ENCODE data around the gene SZRD1. TPM values are rescaled to one million over a fixed set of nuclear protein-coding genes. Genes with fewer than 3 reads are reported as not detected.
A peak's percentile ranks its signal among the peaks of the same experiment; 100 is the strongest.

The SZRD1 gene
- total RNA-seq, 1 donor from 2014 or later = 198 TPM

DNA sequence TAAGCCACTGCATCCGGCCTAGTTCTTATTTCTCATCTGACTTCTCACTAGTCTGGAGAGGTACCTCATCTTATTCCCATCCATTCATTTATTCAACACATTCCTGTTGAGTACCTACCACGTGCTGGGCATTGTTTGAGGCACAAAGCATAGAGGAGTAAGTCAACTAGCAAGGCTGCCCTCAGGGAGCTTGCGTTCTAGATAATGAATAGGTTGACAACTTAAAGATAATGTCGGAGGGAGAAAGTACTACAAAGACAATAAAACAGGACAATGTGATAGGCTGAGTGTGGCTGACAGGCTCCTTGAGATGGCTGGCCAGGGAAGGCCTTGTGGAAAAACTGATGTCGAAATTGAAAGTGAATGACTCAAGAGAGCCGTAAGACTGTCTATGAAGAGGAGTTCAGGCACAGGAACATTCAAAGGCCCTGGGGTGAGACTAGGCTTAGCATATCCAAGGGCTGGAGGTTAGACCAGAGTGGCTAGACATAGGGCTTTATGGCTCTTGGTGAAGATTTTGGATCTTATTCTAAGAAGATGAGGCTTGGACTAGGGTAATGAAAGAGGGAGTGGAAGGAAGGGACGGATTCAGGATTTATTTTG, 51.9 kb downstream of the SZRD1 start:
- Mint-ChIP-seq H3K27ac (peak overlapping the region; percentile 72), H3K9me3 (no peaks in the 10 kb centered on the region), H3K27me3 (ENCODE audit: low read depth) (no peaks in the 10 kb centered on the region), H3K36me3 (ENCODE audit: low read depth) (no peaks in the 10 kb centered on the region), H3K4me3 (ENCODE audit: low read depth) (peak overlapping the region; percentile 7), H3K4me1 (ENCODE audit: low read depth) (peaks cover 31% of the 10 kb centered on the region)
- intact Hi-C loops (cut with micrococcal nuclease) = no loop called here
- DNase-seq (ENCODE audit: low spot score) = no peak

DNA sequence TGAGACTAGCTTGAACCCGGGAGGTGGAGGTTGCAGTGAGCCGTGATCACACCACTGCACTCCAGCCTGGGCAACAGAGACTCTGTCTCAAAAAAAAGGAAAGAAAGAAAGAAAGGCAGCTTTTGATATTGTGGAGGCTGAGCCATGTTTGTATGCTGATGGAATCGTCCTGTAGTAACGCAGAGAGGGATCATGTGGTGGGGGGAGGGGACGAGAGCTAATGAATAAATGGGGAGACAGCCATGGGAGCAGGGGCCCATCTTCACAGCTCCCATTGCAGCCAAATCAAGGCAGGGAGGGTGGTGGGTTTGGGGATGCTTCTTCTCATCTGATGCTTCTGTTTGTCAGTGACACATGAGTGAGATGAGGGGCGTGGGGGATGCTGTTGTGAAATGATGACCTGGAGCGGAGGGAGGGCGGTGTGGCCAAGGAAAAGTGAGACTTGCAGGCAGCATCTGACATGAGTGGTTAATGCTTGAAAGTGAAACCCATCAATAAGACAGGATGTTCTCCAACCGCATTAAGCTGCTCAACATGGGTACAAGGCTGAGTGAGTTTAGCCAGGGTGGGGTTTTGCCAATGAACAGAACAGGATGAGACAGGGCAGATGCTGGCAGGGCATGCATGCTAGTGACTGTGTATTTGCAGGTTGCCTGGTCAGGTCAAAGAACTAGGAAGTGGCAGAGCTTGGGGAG, 53.5 kb downstream of the SZRD1 start:
- Mint-ChIP-seq H3K4me1 (ENCODE audit: low read depth) (peaks cover 31% of the 10 kb centered on the region), H3K27me3 (ENCODE audit: low read depth) (no peaks in the 10 kb centered on the region), H3K4me3 (ENCODE audit: low read depth) (peak overlapping the region; percentile 35), H3K27ac (peak overlapping the region; percentile 64), H3K36me3 (ENCODE audit: low read depth) (no peaks in the 10 kb centered on the region), H3K9me3 (no peaks in the 10 kb centered on the region)
- DNase-seq (ENCODE audit: low spot score) = peak; percentile 70
- intact Hi-C loops (cut with micrococcal nuclease) = no loop called here

DNA sequence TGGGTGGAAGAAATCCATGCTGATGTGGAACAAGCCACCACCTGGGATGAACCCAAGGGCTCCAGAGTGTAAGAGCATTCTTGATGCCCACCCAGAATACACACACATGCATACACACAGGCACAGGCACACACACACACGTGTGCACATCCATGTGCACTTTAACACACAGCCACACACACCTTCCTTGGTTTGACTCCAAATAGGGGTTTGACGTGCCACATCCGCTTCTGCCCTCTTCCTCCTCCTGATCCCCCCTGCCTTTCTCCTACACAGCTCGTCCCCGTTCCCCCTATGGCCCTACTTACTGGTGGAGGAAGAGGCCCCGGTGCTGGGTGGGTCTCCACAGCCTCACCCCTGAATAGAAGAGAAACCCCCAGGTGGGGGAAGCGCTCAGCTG, 54.2 kb downstream of the SZRD1 start:
- intact Hi-C loops (cut with micrococcal nuclease) = no loop called here
- Mint-ChIP-seq H3K4me3 (ENCODE audit: low read depth) (peak overlapping the region; percentile 35), H3K4me1 (ENCODE audit: low read depth) (peaks cover 31% of the 10 kb centered on the region), H3K9me3 (no peaks in the 10 kb centered on the region), H3K27me3 (ENCODE audit: low read depth) (no peaks in the 10 kb centered on the region), H3K27ac (peak overlapping the region; percentile 64), H3K36me3 (ENCODE audit: low read depth) (no peaks in the 10 kb centered on the region)
- DNase-seq (ENCODE audit: low spot score) = no peak

DNA sequence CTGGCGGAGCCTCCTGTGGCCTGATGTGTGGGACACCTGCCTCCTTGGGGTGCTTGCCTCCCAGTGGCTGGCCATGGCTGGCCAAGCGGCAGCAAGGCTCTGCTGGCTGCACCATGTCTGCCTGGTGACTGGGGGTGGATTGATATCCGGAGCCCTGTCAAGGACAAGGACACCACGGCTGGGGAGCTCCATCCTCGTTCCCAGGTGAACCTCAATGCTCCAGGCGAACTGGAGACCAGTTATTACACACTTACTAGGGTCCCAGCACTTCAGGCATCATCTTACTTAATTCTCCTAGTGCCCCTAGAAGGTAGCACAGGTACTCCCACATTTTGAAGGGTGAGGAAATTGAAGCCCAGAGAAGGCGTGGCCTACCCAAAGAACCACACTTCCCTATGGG, 55.0 kb downstream of the SZRD1 start:
- Mint-ChIP-seq H3K27ac (no peak overlapping the region), H3K9me3 (no peaks in the 10 kb centered on the region), H3K27me3 (ENCODE audit: low read depth) (no peaks in the 10 kb centered on the region), H3K4me3 (ENCODE audit: low read depth) (no peak overlapping the region), H3K4me1 (ENCODE audit: low read depth) (peaks cover 31% of the 10 kb centered on the region), H3K36me3 (ENCODE audit: low read depth) (no peaks in the 10 kb centered on the region)
- intact Hi-C loops (cut with micrococcal nuclease) = no loop called here
- DNase-seq (ENCODE audit: low spot score) = no peak

DNA sequence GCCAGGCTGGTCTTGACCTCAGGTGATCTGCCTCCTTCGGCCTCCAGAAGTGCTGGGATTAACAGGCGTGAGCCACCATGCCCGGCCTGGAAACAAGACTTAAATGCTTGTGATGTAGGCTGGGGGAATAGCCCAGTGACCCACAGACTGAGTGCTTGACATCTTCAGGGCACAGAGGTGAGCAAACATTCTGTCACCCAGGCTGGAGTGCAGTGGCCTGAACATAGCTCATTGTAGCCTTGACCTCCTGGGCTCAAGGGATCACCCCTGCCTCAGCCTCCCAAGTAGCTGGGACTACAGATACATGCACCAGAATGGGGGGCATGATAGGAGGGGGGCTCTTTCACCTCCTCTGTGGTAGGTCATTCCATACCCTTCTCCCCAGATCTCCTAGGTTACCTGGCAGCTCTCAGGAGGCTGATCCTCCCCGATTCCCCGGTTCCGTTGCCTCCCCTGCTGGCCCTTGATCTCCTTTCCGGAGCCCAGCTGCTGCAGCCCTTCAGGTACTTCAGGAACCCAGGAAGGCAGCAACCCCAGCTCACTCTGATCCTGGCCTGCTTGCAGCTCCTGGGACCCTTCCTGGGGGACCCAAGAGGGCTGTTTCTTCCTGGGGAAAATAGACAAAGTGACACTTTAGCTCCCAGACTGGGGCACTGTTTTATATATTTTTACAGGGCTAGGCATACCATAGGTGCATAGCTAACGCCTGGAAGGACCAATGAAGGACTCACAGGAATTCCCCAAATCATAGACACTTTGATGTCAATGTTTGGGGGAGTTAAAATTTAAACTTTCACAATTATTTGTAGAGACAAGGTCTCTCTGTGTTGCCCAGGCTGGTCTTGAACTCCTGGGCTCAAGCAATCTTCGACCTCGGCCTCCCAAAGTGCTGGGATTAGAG, 58.3 kb downstream of the SZRD1 start:
- H3K4me3 Mint-ChIP-seq (ENCODE audit: low read depth) = no peak overlapping the region
- H3K4me1 Mint-ChIP-seq (ENCODE audit: low read depth) = peaks cover 13% of the 10 kb centered on the region
- no peaks in the 10 kb centered on the region for H3K36me3 Mint-ChIP-seq (ENCODE audit: low read depth)
- no peaks in the 10 kb centered on the region for H3K27me3 Mint-ChIP-seq (ENCODE audit: low read depth)
- no peak for DNase-seq (ENCODE audit: low spot score)
- intact Hi-C loops (cut with micrococcal nuclease) = no loop called here
- no peaks in the 10 kb centered on the region for H3K9me3 Mint-ChIP-seq
- H3K27ac Mint-ChIP-seq = no peak overlapping the region

DNA sequence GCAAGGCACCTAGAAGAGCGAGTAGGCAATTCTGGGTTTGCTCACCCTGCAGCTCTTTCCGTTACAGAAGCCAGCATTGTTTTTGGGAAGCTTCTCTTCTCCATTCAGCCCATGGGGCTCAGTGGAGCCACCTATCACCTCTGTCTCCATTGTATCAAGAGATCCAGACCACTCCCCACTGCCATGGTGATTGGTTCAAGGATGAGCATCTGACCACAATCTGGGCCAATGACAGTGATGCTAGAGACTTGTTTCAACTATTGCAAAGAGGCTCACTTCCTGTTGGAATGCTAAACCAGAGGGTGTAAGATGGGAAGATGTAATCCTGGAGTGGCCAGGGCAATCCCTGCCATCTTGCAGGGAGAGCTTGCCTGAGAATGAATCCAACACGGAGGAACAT, 63.6 kb downstream of the SZRD1 start:
- no peaks in the 10 kb centered on the region for H3K9me3 Mint-ChIP-seq
- H3K27me3 Mint-ChIP-seq (ENCODE audit: low read depth) = peaks cover 5% of the 10 kb centered on the region
- H3K4me3 Mint-ChIP-seq (ENCODE audit: low read depth) = no peak overlapping the region
- DNase-seq (ENCODE audit: low spot score) = no peak
- intact Hi-C loops (cut with micrococcal nuclease) = no loop called here
- H3K4me1 Mint-ChIP-seq (ENCODE audit: low read depth) = peaks cover 2% of the 10 kb centered on the region
- H3K27ac Mint-ChIP-seq = no peak overlapping the region
- H3K36me3 Mint-ChIP-seq (ENCODE audit: low read depth) = no peaks in the 10 kb centered on the region

DNA sequence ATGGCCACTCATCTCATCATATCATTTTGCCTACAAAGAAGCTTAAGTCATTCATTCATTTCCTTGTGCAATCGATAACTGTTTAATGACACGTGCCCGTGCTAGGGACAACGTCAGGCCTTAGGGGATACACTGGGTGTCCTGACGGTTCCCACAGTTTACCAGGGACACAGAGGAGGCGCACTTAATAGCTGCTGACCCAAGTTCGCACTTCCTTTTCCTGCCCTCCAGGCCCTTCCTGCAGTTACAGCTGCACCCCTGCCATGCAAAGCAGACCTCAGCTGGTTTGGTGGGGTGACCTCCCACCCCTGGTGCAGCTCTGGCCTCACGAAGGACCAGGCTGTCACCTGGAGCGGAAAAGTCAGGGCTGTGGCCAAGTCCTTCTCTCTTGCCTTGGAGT, 66.0 kb downstream of the SZRD1 start:
- H3K9me3 Mint-ChIP-seq = no peaks in the 10 kb centered on the region
- no peak overlapping the region for H3K27ac Mint-ChIP-seq
- intact Hi-C loops (cut with micrococcal nuclease) = no loop called here
- H3K27me3 Mint-ChIP-seq (ENCODE audit: low read depth) = peaks cover 5% of the 10 kb centered on the region
- peaks cover 2% of the 10 kb centered on the region for H3K4me1 Mint-ChIP-seq (ENCODE audit: low read depth)
- DNase-seq (ENCODE audit: low spot score) = no peak
- no peaks in the 10 kb centered on the region for H3K36me3 Mint-ChIP-seq (ENCODE audit: low read depth)
- no peak overlapping the region for H3K4me3 Mint-ChIP-seq (ENCODE audit: low read depth)

DNA sequence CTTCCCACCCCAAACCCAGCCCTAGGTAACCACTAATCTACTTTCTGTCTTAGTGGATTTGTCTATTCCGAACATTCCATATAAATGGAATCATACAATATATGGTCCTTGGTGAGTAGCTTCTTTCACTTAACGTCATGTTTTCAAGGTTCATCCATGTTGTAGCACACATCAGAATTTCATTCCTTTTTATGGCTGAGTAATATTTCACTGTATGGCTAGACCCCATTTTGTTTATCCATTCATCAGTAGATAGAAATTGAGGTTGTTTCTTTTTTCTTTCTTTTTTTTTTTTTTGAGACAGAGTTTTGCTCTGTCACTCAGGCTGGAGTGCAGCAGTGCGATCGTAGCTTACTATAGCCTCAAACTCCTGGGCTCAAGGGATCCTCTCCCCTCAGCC, 67.0 kb downstream of the SZRD1 start:
- no peaks in the 10 kb centered on the region for H3K36me3 Mint-ChIP-seq (ENCODE audit: low read depth)
- DNase-seq (ENCODE audit: low spot score) = no peak
- H3K27ac Mint-ChIP-seq = no peak overlapping the region
- H3K4me3 Mint-ChIP-seq (ENCODE audit: low read depth) = no peak overlapping the region
- peaks cover 5% of the 10 kb centered on the region for H3K27me3 Mint-ChIP-seq (ENCODE audit: low read depth)
- H3K9me3 Mint-ChIP-seq = no peaks in the 10 kb centered on the region
- intact Hi-C loops (cut with micrococcal nuclease) = no loop called here
- peaks cover 2% of the 10 kb centered on the region for H3K4me1 Mint-ChIP-seq (ENCODE audit: low read depth)

DNA sequence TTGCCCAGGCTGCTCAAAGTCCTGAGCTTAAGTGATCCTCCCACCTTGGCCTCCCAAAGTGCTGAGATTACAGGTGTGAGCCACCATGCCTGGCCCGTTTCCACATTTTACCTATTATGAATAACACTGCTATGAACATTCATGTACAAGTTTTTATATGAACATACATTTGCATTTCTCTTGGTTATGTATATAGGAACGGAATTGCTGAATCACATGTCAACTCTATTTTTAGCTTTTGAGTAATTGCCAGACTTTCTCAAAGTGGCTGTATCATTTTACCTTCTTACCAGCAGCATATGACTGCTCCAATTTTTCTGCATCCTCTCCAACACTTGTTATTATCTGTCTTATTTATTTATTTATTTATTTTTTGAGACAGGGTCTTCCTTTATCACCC, 67.5 kb downstream of the SZRD1 start:
- no peak for DNase-seq (ENCODE audit: low spot score)
- intact Hi-C loops (cut with micrococcal nuclease) = no loop called here
- H3K4me3 Mint-ChIP-seq (ENCODE audit: low read depth) = no peak overlapping the region
- H3K27me3 Mint-ChIP-seq (ENCODE audit: low read depth) = peaks cover 5% of the 10 kb centered on the region
- H3K9me3 Mint-ChIP-seq = no peaks in the 10 kb centered on the region
- peaks cover 2% of the 10 kb centered on the region for H3K4me1 Mint-ChIP-seq (ENCODE audit: low read depth)
- no peaks in the 10 kb centered on the region for H3K36me3 Mint-ChIP-seq (ENCODE audit: low read depth)
- no peak overlapping the region for H3K27ac Mint-ChIP-seq

DNA sequence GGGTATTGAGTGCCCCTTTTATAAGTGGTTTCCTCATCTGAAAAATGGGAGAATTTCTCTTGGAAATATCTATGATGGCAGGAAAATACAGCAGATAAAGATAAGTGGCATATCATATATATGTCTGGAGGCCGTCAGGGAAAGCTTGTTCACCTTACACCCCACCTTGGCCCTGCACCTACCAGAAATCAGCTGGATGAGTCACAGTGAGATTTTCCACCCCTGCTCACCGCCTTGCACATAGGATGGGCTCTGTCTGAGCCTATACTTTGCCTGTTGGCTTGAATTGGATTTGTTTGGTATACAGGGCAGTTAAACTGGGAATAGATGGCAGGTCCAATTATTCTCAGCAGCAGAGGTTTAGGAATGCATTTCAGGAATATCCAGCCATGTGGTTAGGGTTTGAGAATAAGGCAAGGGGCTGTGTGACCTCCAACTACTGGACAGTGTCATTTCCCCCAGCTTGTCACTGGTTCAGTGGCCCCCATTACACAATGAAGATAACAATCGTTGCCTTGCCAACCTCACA, 70.0 kb downstream of the SZRD1 start, which contains the start of gene SPATA21:
Gene SPATA21, minus strand, starts transcription at position 479 of the 529 bp plus-strand sequence. CDS start 6,053 bp downstream, outside the sequence.
- Mint-ChIP-seq H3K27ac (no peak within 1 kb of the TSS), H3K27me3 (ENCODE audit: low read depth) (peaks cover 5% of the 10 kb centered on the region), H3K4me1 (ENCODE audit: low read depth) (peaks cover 9% of the 10 kb centered on the region), H3K4me3 (ENCODE audit: low read depth) (no peak within 1 kb of the TSS), H3K9me3 (no peaks in the 10 kb centered on the region), H3K36me3 (ENCODE audit: low read depth) (peaks cover 7% of the 10 kb centered on the region)
- no peak for DNase-seq (ENCODE audit: low spot score)
- intact Hi-C loops (cut with micrococcal nuclease) = no loop called here

DNA sequence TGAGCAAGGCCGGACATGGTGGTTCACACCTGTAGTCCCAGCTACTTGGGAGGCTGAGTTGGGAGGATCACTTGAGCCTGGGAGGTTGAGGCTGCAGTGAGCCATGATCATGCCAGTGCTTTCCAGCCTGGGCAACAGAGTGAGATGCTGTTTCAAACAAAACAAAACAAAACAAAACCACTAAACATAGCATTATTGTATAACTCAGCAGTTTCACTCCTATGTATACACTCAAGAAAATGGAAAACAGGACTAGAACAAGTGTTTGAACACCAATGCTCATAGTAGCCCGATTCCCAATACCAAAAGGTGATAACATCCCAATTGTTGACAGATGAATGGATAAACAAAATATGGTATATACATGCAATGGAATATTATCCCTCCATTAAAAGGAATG, 71.5 kb downstream of the SZRD1 start:
- peaks cover 14% of the 10 kb centered on the region for H3K36me3 Mint-ChIP-seq (ENCODE audit: low read depth)
- peaks cover 19% of the 10 kb centered on the region for H3K4me1 Mint-ChIP-seq (ENCODE audit: low read depth)
- H3K4me3 Mint-ChIP-seq (ENCODE audit: low read depth) = no peak overlapping the region
- intact Hi-C loops (cut with micrococcal nuclease) = no loop called here
- no peaks in the 10 kb centered on the region for H3K27me3 Mint-ChIP-seq (ENCODE audit: low read depth)
- H3K27ac Mint-ChIP-seq = no peak overlapping the region
- DNase-seq (ENCODE audit: low spot score) = no peak
- H3K9me3 Mint-ChIP-seq = no peaks in the 10 kb centered on the region

DNA sequence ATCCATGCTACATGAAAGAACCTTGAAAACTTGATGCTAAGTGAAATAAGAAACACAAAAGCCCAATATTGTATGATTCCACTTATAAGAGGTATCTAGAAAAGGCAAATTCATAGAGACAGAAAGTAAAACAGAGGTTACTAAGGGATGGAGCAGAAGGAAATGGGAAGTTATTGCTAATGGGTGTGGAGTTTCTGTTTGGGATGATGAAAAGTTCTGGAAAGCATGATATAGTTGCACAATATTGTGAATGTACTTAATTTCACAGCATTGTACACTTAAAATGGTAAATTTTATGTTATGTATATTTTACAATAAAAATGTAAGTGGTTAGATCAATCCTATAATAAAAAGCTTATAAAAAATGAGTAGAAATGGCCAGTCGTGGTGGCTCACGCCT, 71.9 kb downstream of the SZRD1 start:
- no peak overlapping the region for H3K27ac Mint-ChIP-seq
- no peak for DNase-seq (ENCODE audit: low spot score)
- intact Hi-C loops (cut with micrococcal nuclease) = no loop called here
- H3K27me3 Mint-ChIP-seq (ENCODE audit: low read depth) = no peaks in the 10 kb centered on the region
- H3K36me3 Mint-ChIP-seq (ENCODE audit: low read depth) = peaks cover 18% of the 10 kb centered on the region
- peaks cover 19% of the 10 kb centered on the region for H3K4me1 Mint-ChIP-seq (ENCODE audit: low read depth)
- no peaks in the 10 kb centered on the region for H3K9me3 Mint-ChIP-seq
- peak overlapping the region; percentile 23 for H3K4me3 Mint-ChIP-seq (ENCODE audit: low read depth)

DNA sequence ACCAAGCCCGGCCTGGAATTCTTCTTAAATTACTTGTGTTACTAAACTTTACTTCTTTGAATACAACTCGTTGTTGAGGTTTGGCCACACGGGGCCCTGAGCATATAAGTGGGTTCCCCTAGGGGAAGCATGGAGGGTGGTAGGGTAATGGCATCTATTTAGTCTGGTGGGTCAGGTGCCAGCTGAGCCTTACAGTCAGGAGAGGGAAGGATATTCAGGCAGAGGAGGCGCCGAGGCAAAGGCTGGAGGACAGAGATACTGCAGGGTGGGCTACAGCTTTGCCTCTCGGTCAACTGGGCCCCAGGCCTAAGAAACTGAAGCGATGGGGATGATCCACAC, 73.1 kb downstream of the SZRD1 start:
- Mint-ChIP-seq H3K4me1 (ENCODE audit: low read depth) (peaks cover 22% of the 10 kb centered on the region), H3K27me3 (ENCODE audit: low read depth) (no peaks in the 10 kb centered on the region), H3K27ac (peak overlapping the region; percentile 84), H3K9me3 (no peaks in the 10 kb centered on the region), H3K4me3 (ENCODE audit: low read depth) (peak overlapping the region; percentile 89), H3K36me3 (ENCODE audit: low read depth) (peaks cover 27% of the 10 kb centered on the region)
- intact Hi-C loops (cut with micrococcal nuclease) = loop anchor here (1.0 to 2.0 kb wide), 2 partner anchors 59 to 73 kb away; partner anchors contain the start of gene SZRD1
- no peak for DNase-seq (ENCODE audit: low spot score)
